Measurements from ENCODE around the gene NKIRAS1.

DNA sequence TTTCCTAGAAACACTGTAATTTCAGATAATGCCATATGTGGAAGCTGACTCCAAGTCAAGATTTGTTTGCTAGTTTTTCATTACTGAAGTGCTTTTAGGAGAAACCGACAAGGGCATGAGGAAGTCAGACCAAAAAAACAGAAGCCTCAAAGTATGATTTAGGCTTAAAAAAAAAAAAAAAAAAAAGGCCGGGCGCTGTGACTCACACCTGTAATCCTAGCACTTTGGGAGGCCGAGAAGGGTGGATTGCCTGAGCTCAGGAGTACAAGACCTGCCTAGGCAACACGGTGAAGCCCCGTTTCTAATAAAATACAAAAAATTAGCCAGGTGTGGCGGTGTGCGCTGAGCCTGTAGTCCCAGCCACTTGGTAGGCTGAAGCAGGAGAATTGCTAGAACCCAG, 11.7 kb upstream of the NKIRAS1 start:
- no peak for TF ChIP-seq ZFP30 (CRISPR knock-in tag; IDR thresholded peaks at IDR 0.05)
- no peak for TF ChIP-seq BACH2 (CRISPR knock-in tag; IDR thresholded peaks at IDR 0.05; ENCODE audit: borderline replicate concordance)
- no peak for TF ChIP-seq ZFP3 (CRISPR knock-in tag; IDR thresholded peaks at IDR 0.05)
- TF ChIP-seq, protein P1, sequence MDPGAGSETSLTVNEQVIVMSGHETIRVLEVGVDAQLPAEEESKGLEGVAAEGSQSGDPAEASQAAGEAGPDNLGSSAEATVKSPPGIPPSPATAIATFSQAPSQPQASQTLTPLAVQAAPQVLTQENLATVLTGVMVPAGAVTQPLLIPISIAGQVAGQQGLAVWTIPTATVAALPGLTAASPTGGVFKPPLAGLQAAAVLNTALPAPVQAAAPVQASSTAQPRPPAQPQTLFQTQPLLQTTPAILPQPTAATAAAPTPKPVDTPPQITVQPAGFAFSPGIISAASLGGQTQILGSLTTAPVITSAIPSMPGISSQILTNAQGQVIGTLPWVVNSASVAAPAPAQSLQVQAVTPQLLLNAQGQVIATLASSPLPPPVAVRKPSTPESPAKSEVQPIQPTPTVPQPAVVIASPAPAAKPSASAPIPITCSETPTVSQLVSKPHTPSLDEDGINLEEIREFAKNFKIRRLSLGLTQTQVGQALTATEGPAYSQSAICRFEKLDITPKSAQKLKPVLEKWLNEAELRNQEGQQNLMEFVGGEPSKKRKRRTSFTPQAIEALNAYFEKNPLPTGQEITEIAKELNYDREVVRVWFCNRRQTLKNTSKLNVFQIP (CRISPR knock-in tag; IDR thresholded peaks at IDR 0.05; ENCODE audit: borderline replicate concordance, low read depth) = no peak
- TF ChIP-seq CSRNP3 (CRISPR knock-in tag; IDR thresholded peaks at IDR 0.05) = no peak
- TF ChIP-seq ESRRG (CRISPR knock-in tag; IDR thresholded peaks at IDR 0.05) = no peak
- TF ChIP-seq PPARA (CRISPR knock-in tag; IDR thresholded peaks at IDR 0.05; ENCODE audit: borderline replicate concordance) = no peak
- no peak for TF ChIP-seq ARNTL (CRISPR knock-in tag; IDR thresholded peaks at IDR 0.05; ENCODE audit: borderline replicate concordance, low read depth)
- TF ChIP-seq, protein P2, sequence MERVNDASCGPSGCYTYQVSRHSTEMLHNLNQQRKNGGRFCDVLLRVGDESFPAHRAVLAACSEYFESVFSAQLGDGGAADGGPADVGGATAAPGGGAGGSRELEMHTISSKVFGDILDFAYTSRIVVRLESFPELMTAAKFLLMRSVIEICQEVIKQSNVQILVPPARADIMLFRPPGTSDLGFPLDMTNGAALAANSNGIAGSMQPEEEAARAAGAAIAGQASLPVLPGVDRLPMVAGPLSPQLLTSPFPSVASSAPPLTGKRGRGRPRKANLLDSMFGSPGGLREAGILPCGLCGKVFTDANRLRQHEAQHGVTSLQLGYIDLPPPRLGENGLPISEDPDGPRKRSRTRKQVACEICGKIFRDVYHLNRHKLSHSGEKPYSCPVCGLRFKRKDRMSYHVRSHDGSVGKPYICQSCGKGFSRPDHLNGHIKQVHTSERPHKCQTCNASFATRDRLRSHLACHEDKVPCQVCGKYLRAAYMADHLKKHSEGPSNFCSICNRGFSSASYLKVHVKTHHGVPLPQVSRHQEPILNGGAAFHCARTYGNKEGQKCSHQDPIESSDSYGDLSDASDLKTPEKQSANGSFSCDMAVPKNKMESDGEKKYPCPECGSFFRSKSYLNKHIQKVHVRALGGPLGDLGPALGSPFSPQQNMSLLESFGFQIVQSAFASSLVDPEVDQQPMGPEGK (CRISPR knock-in tag; IDR thresholded peaks at IDR 0.05; ENCODE audit: borderline replicate concordance) = no peak
- TF ChIP-seq TCF4 (CRISPR knock-in tag; IDR thresholded peaks at IDR 0.05; ENCODE audit: borderline replicate concordance) = no peak
- TF ChIP-seq CSDC2 (CRISPR knock-in tag; IDR thresholded peaks at IDR 0.05) = no peak
- no peak for TF ChIP-seq ZNF8 (CRISPR knock-in tag; IDR thresholded peaks at IDR 0.05)
- TF ChIP-seq TOX (CRISPR knock-in tag; IDR thresholded peaks at IDR 0.05; ENCODE audit: borderline replicate concordance) = no peak
- TF ChIP-seq RARB (CRISPR knock-in tag; IDR thresholded peaks at IDR 0.05) = no peak

All from SK-N-SH treated with all-trans-retinoic acid at 6 μM for 48 hours (cell line).